HUES64 (cell line): ENCODE measurements around the gene BCR.

ENCODE experiments used
- H3K27ac ChIP-seq: 2 replicates; pipeline ENCODE4 v1.7.0; 2013; ENCODE audit warnings: low read depth, low read length, inconsistent platforms
- H3K27me3 ChIP-seq: 2 replicates; pipeline ENCODE4 v1.6.1; 2013; ENCODE audit warnings: mild to moderate bottlenecking, low read length; ENCODE audit not compliant: insufficient read depth
- H3K36me3 ChIP-seq: 2 replicates; pipeline ENCODE4 v1.6.1; 2013; ENCODE audit warnings: mild to moderate bottlenecking, low read length; ENCODE audit not compliant: insufficient read depth
- H3K4me1 ChIP-seq: 2 replicates; pipeline ENCODE4 v1.6.1; 2013; ENCODE audit warnings: mild to moderate bottlenecking, low read length, moderate library complexity; ENCODE audit not compliant: insufficient read depth
- H3K4me3 ChIP-seq: 2 replicates; pipeline ENCODE4 v1.5.1; 2013; ENCODE audit warnings: mild to moderate bottlenecking, low read length, moderate library complexity
- H3K9ac ChIP-seq: 2 replicates; pipeline ENCODE4 v1.6.1; 2013; ENCODE audit warnings: mild to moderate bottlenecking, low read depth, low read length
- H3K9me3 ChIP-seq: 2 replicates; pipeline ENCODE4 v1.6.1; 2013; ENCODE audit warnings: low read depth, low read length; ENCODE audit not compliant: insufficient read depth
- WGBS: fragments of 150-250, 120-280 bp; methylation state at CpG from one replicate; pipeline ENCODE4 v1.1.7; 2013; ENCODE audit warnings: missing lambda C conversion rate; 5-methylcytosine and 5-hydroxymethylcytosine counted together

BCR gene

DNA sequence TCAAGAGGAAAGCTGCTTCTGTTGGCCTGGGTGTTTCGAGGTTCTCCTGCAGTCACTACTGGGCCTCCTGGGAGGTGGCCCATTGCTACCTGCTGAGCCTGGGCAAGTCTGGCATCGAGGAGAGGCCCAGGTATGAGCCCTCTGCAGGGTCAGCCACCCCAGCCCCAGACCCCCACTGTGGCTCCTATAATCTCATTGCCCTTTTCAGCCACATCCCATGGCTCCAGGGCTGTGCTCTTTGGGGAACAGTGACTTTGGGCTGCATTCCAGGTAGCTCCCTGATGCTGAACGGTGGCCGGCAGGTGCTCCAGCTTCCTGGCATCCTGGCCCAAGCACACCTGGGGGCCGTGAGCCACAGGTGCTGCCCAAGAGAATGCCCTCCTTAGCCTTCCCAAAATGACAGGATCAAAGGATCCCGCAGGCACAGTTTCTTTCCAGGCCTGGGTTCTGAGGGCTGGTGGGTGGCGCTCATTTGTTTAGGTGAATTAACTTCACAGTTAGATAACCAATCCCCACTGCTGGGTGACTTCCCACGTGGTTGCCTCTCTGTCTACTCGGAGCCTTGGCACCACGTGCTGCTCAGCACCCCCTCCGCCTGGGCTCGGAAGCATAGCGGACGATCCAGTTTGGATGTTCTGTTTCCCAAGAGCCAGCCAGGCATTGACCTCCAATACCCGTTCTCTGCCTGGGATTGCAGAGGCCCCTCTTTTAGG, 97.4 kb downstream of the BCR start:
- H3K27me3 ChIP-seq = no peaks in the 10 kb centered on the region
- H3K9ac ChIP-seq = no peak overlapping the region
- 93% methylated on average over 15 of the region's 15 CpGs for WGBS
- no peaks in the 10 kb centered on the region for H3K9me3 ChIP-seq
- no peak overlapping the region for H3K27ac ChIP-seq
- no peak overlapping the region for H3K4me3 ChIP-seq
- peaks cover 72% of the 10 kb centered on the region for H3K36me3 ChIP-seq
- H3K4me1 ChIP-seq = no peaks in the 10 kb centered on the region

GRCh38 chr22:23278883-23279675, 98.8 kb downstream of the BCR start:
- no peaks in the 10 kb centered on the region for H3K9me3 ChIP-seq
- peaks cover 71% of the 10 kb centered on the region for H3K36me3 ChIP-seq
- H3K27ac ChIP-seq = no peak overlapping the region
- H3K4me1 ChIP-seq = no peaks in the 10 kb centered on the region
- no peak overlapping the region for H3K4me3 ChIP-seq
- H3K9ac ChIP-seq = no peak overlapping the region
- H3K27me3 ChIP-seq = no peaks in the 10 kb centered on the region
- 85% methylated on average over 11 of the region's 11 CpGs for WGBS

GRCh38 chr22:23279781-23280180, 99.5 kb downstream of the BCR start:
- peaks cover 74% of the 10 kb centered on the region for H3K36me3 ChIP-seq
- WGBS = 93% methylated on average over 6 of the region's 6 CpGs
- no peak overlapping the region for H3K9ac ChIP-seq
- H3K27ac ChIP-seq = no peak overlapping the region
- no peak overlapping the region for H3K4me3 ChIP-seq
- no peaks in the 10 kb centered on the region for H3K4me1 ChIP-seq
- H3K27me3 ChIP-seq = no peaks in the 10 kb centered on the region
- H3K9me3 ChIP-seq = no peaks in the 10 kb centered on the region

GRCh38 chr22:23280356-23281052, 100.2 kb downstream of the BCR start:
- H3K27me3 ChIP-seq = no peaks in the 10 kb centered on the region
- H3K27ac ChIP-seq = no peak overlapping the region
- no peak overlapping the region for H3K9ac ChIP-seq
- 92% methylated on average over 13 of the region's 13 CpGs for WGBS
- no peaks in the 10 kb centered on the region for H3K4me1 ChIP-seq
- no peaks in the 10 kb centered on the region for H3K9me3 ChIP-seq
- H3K4me3 ChIP-seq = no peak overlapping the region
- H3K36me3 ChIP-seq = peaks cover 74% of the 10 kb centered on the region

- Histone ChIP-seq H3K4me3 (no peak overlapping the region), H3K4me1 (no peaks in the 10 kb centered on the region), H3K27me3 (no peaks in the 10 kb centered on the region), H3K36me3 (peaks cover 74% of the 10 kb centered on the region), H3K9me3 (no peaks in the 10 kb centered on the region), H3K27ac (no peak overlapping the region), H3K9ac (no peak overlapping the region)
- WGBS = 93% methylated on average over 11 of the region's 11 CpGs
Observed at GRCh38 chr22:23281053-23281405, 100.7 kb downstream of the BCR start.

DNA sequence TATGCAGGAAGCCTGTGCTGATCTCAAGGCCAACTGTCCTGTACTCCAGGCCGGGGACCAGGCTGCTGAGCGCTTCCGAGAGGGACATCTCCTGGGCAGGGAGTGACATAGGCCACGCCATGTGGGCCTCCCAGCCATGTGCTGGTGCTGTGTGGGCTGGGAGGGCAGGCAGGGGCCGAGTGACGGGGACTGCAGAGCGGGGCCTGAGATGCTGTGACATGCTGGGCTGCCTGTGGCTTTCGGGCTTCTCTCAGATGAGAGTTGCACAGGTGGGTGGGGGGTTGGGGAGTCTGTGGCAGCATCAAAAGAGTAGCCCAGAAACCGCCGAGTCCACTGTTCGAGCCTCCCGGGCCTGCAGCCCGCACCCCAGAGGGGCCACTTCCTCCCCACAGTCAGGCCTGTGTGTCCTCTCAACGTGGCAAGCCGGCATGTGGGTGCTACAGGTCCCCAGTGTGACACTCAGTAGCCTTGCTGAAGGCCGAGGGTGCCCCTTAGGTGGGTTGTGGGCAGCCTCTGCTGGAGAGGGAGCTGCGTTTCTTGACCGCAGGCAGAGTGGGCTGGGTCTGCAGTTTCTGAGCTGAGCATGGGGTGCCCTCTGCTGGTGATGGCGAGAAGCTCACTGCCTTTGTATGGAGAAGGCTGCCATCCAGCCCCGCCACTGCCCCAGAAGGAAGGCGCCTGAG, 101.2 kb downstream of the BCR start:
- Histone ChIP-seq H3K27me3 (no peaks in the 10 kb centered on the region), H3K4me1 (no peaks in the 10 kb centered on the region), H3K9ac (no peak overlapping the region), H3K4me3 (no peak overlapping the region), H3K9me3 (no peaks in the 10 kb centered on the region), H3K27ac (no peak overlapping the region), H3K36me3 (peaks cover 76% of the 10 kb centered on the region)
- WGBS = 60% methylated on average over 21 of the region's 21 CpGs

DNA sequence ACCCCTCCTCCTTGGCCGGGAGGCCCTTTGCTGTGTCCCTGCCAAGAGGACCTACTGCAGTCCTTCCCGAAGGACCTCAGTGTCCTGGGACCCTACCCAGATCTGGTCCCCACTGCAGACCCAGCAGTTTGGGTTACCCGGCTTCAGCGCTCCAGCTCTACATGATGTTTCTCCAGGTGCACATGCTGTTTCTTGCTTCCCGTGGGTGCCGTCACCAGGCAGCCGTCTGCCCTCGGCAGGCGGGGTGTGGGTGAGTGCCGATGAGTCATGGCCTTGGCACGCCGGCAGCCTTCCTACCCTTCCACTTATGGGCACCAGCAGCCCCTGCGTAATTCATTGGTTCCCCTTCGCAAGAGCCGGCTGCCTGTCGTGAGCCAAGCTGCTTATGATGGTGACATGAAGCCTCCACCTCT, 101.8 kb downstream of the BCR start:
- Histone ChIP-seq H3K27me3 (no peaks in the 10 kb centered on the region), H3K36me3 (peaks cover 77% of the 10 kb centered on the region), H3K4me3 (no peak overlapping the region), H3K4me1 (no peaks in the 10 kb centered on the region), H3K27ac (no peak overlapping the region), H3K9me3 (no peaks in the 10 kb centered on the region), H3K9ac (no peak overlapping the region)
- 87% methylated on average over 16 of the region's 16 CpGs for WGBS

DNA sequence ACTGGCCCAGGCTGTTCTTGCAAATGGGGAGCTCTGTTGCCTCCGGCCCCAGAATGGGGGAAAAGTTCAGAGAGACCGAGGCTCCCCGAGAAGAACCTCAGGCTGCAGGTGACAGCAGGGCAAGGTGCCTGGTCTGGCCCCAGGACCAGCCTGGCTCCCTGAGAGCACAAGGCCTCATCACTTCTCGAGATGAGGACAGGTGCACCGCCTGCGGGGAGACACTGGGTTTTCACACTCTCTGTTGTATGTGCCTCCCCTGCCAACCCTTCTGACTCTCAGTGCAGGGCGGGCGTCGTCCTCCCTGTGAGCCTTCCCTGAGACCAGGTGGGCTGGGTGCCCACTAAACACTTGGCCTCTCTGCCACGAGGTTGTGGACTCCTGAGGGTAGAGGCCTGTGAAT, 102.2 kb downstream of the BCR start:
- H3K4me1 ChIP-seq = no peaks in the 10 kb centered on the region
- H3K27me3 ChIP-seq = no peaks in the 10 kb centered on the region
- no peak overlapping the region for H3K9ac ChIP-seq
- H3K4me3 ChIP-seq = no peak overlapping the region
- 91% methylated on average over 10 of the region's 10 CpGs for WGBS
- no peak overlapping the region for H3K27ac ChIP-seq
- no peaks in the 10 kb centered on the region for H3K9me3 ChIP-seq
- H3K36me3 ChIP-seq = peaks cover 77% of the 10 kb centered on the region

DNA sequence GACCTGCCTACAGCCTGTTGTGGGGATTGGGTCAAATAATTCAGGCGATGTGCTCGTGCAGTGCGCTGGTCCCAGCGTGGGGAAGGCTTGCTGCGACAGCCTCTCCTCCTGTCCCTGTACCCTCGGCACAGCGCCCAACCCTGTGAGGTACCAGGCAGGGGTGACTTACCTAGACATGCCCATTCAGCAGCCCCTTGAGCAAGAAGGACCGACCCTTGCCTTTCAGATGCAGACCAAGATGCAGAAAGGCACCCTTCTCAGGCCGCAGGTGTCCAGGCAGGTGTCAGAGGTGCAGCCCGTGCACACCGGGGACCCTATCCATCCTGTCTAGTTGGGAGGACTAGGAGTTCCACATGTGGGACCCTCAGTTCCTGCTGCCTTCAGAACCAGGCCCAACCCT, 102.7 kb downstream of the BCR start:
- Histone ChIP-seq H3K4me3 (no peak overlapping the region), H3K27me3 (no peaks in the 10 kb centered on the region), H3K9me3 (no peaks in the 10 kb centered on the region), H3K36me3 (peaks cover 73% of the 10 kb centered on the region), H3K9ac (no peak overlapping the region), H3K27ac (no peak overlapping the region), H3K4me1 (no peaks in the 10 kb centered on the region)
- 95% methylated on average over 11 of the region's 11 CpGs for WGBS

- Histone ChIP-seq H3K27ac (no peak overlapping the region), H3K4me3 (no peak overlapping the region), H3K4me1 (no peaks in the 10 kb centered on the region), H3K27me3 (no peaks in the 10 kb centered on the region), H3K36me3 (peaks cover 74% of the 10 kb centered on the region), H3K9ac (no peak overlapping the region), H3K9me3 (no peaks in the 10 kb centered on the region)
- 93% methylated on average over 21 of the region's 22 CpGs for WGBS
Observed at GRCh38 chr22:23283591-23284503, 103.5 kb downstream of the BCR start.
